ENCODE data around the gene JCAD. TPM values are rescaled to one million over a fixed set of nuclear protein-coding genes. Genes with fewer than 3 reads are reported as not detected.

JCAD gene
- polyA plus RNA-seq, 1 of the 3 experiments (the other 2 are of a cell fraction) = 19.0 TPM

GRCh38 chr10:29982997-29983648, 76.3 kb downstream of the JCAD start:
- CTCF ChIA-PET = interaction anchor here (1.0 to 1.1 kb wide), 2 partner anchors 15 to 16 kb away, joined by 3 to 5 read pairs; no protein-coding TSS in a partner anchor
- H3K9me2 ChIP-seq = no peaks in the 10 kb centered on the region
- TF ChIP-seq PBX3 (IDR thresholded peaks at IDR 0.05) (no peak), REST (IDR thresholded peaks at IDR 0.05; ENCODE audit: low read depth, low read length) (no peak), CHD2 (IDR thresholded peaks at IDR 0.05; ENCODE audit: low read length, partially characterized antibody) (no peak), TAF1 (IDR thresholded peaks at IDR 0.05; ENCODE audit: borderline replicate concordance, low read depth, low read length) (no peak), RCOR1 (IDR thresholded peaks at IDR 0.05; ENCODE audit: low read length) (no peak), SMC3 (IDR thresholded peaks at IDR 0.05; ENCODE audit: low read depth, low read length) (no peak), FOSL2 (IDR thresholded peaks at IDR 0.05; ENCODE audit: borderline replicate concordance, low read depth) (no peak), RFX5 (IDR thresholded peaks at IDR 0.05; ENCODE audit: low read length) (no peak), NRF1 (IDR thresholded peaks at IDR 0.05; ENCODE audit: low read depth, low read length) (no peak), TCF12 (IDR thresholded peaks at IDR 0.05) (no peak), GATA2 (CRISPR knock-in tag; IDR thresholded peaks at IDR 0.05) (no peak), TEAD4 (IDR thresholded peaks at IDR 0.05; ENCODE audit: borderline replicate concordance, insufficient read depth) (no peak), POLR2AphosphoS5 (IDR thresholded peaks at IDR 0.05; ENCODE audit: low read depth, low read length) (no peak), ZBTB33 (IDR thresholded peaks at IDR 0.05; ENCODE audit: borderline replicate concordance, low read depth) (no peak), FOXM1 (IDR thresholded peaks at IDR 0.05; ENCODE audit: low read depth) (no peak), RXRA (IDR thresholded peaks at IDR 0.05; ENCODE audit: borderline replicate concordance, low read depth) (no peak), CTCF (IDR thresholded peaks at IDR 0.05) (no peak)
- DNase-seq = no peak
- POLR2A ChIA-PET = no interaction called here
- H3K4me3 ChIP-seq (ENCODE audit: low read depth in 2 of 2, low read length in 1 of 2) = no peak overlapping the region
- no peak overlapping the region for H3K27ac ChIP-seq (ENCODE audit: low read depth in 2 of 2, low read length in 1 of 2)
- no peaks in the 10 kb centered on the region for H3K36me3 ChIP-seq (replicated peaks in 1 of 2; ENCODE audit: control insufficient read depth in 1 of 2, insufficient read depth in 2 of 2, low read length in 1 of 2)
- H2AFZ ChIP-seq (ENCODE audit: low read depth) = no peak overlapping the region
- H3K27me3 ChIP-seq (ENCODE audit: insufficient read depth) = no peaks in the 10 kb centered on the region
- no peaks in the 10 kb centered on the region for H4K20me1 ChIP-seq (ENCODE audit: insufficient read depth)
- no peaks in the 10 kb centered on the region for H3K9me3 ChIP-seq
- no peak overlapping the region for H3K4me2 ChIP-seq
- 55% methylated on average over 2 of the region's 2 CpGs for WGBS (ENCODE audit: low lambda C conversion rate)
- H3K9ac ChIP-seq = no peak overlapping the region
- no peaks in the 10 kb centered on the region for H3K79me2 ChIP-seq (ENCODE audit: insufficient read depth)
- H3F3A ChIP-seq (replicated peaks; ENCODE audit: insufficient read depth) = no peaks in the 10 kb centered on the region
- H3K4me1 ChIP-seq (ENCODE audit: control insufficient read depth in 1 of 2, insufficient read depth in 2 of 2, low read depth in 1 of 2, low read length in 1 of 2) = peaks cover 0 to 2% of the 10 kb centered on the region in 2 experiments; a peak in 1 of 4 replicates
